WTC11 (cell line): ENCODE data around the gene SUDS3. TPM values are rescaled to one million over a fixed set of nuclear protein-coding genes. Genes with fewer than 3 reads are reported as not detected.

Source experiments
- ATAC-seq: fragments of 200-7000 bp; cut with Tn5 transposase; 2 replicates; pipeline ENCODE4 v1.10.0; 2021; ENCODE audit warnings: mild to moderate bottlenecking, moderate library complexity
- CTCF ChIA-PET: fragments of 300-600 bp; sonication (Branson Sonifier 250); formaldehyde crosslinking; loops from one replicate; lab custom pipeline; 2021; ENCODE audit warnings: antibody characterized with exemption; lab: Charles Lee
- POLR2A ChIA-PET: fragments of 350-600 bp; sonication (Branson Sonifier 250); formaldehyde crosslinking; loops from one replicate; lab custom pipeline; 2021; ENCODE audit warnings: antibody characterized with exemption; lab: Charles Lee
- DNase-seq: peaks from one replicate; pipeline ENCODE4 v3.0.0; 2021; ENCODE audit warnings: low spot score
- H3K27ac Mint-ChIP-seq: 2 replicates; pipeline ENCODE4 v1.8.0; 2021; ENCODE audit warnings: mixed read lengths
- H3K27me3 Mint-ChIP-seq: 2 replicates; pipeline ENCODE4 v1.8.0; 2021; ENCODE audit warnings: low read depth, mild to moderate bottlenecking, moderate library complexity, mixed read lengths
- H3K36me3 Mint-ChIP-seq: 2 replicates; pipeline ENCODE4 v1.8.0; 2021; ENCODE audit warnings: mixed read lengths
- H3K4me1 Mint-ChIP-seq: 2 replicates; pipeline ENCODE4 v1.8.0; 2022; ENCODE audit warnings: mixed read lengths
- H3K4me3 Mint-ChIP-seq: 2 replicates; pipeline ENCODE4 v1.8.0; 2021; ENCODE audit warnings: mild to moderate bottlenecking, moderate library complexity, mixed read lengths
- H3K9me3 Mint-ChIP-seq: 2 replicates; pipeline ENCODE4 v1.8.0; 2021; ENCODE audit warnings: mixed read lengths
- AR ChIP-seq: fragments of 250-450 bp; sonication (Bioruptor Pico); IDR thresholded peaks from 2 replicates; pipeline ENCODE4 v1.9.0; 2021; ENCODE audit warnings: mild to moderate bottlenecking
- CBFB ChIP-seq: sonication (generic); formaldehyde crosslinking; IDR thresholded peaks from 2 replicates; pipeline ENCODE4 v1.8.1; 2022; ENCODE audit warnings: mild to moderate bottlenecking, low read depth, missing genetic modification reagents
- CREB1 ChIP-seq: sonication (generic); formaldehyde crosslinking; IDR thresholded peaks from 2 replicates; pipeline ENCODE4 v1.8.0; 2023; ENCODE audit warnings: mild to moderate bottlenecking, missing genetic modification reagents
- GABPB1 ChIP-seq: sonication (generic); formaldehyde crosslinking; IDR thresholded peaks from 2 replicates; pipeline ENCODE4 v1.8.1; 2023; ENCODE audit warnings: mild to moderate bottlenecking, missing genetic modification reagents
- GTF2I ChIP-seq: fragments of 250-450 bp; sonication (Bioruptor Pico); conservative IDR thresholded peaks from 2 replicates; pipeline ENCODE4 v1.4.0; 2021; ENCODE audit warnings: mild to moderate bottlenecking
- NR1H2 ChIP-seq: sonication (generic); formaldehyde crosslinking; IDR thresholded peaks from 2 replicates; pipeline ENCODE4 v1.9.0; 2021; ENCODE audit warnings: mild to moderate bottlenecking, moderate library complexity, missing genetic modification reagents
- SOX15 ChIP-seq: fragments of 250-450 bp; sonication (Bioruptor Pico); IDR thresholded peaks from 2 replicates; pipeline ENCODE4 v1.9.0; 2021; ENCODE audit warnings: mild to moderate bottlenecking
- TEAD1 ChIP-seq: sonication (generic); formaldehyde crosslinking; IDR thresholded peaks from 2 replicates; pipeline ENCODE4 v1.8.0; 2022; ENCODE audit warnings: mild to moderate bottlenecking, missing genetic modification reagents
- USF1 ChIP-seq: sonication (generic); formaldehyde crosslinking; IDR thresholded peaks from 2 replicates; pipeline ENCODE4 v1.8.0; 2022; ENCODE audit warnings: mild to moderate bottlenecking, missing genetic modification reagents
- ZMAT4 ChIP-seq: fragments of 250-450 bp; sonication (Bioruptor Pico); IDR thresholded peaks from 2 replicates; pipeline ENCODE4 v1.9.0; 2021; ENCODE audit warnings: mild to moderate bottlenecking
- ZNF219 ChIP-seq: sonication (generic); formaldehyde crosslinking; IDR thresholded peaks from 2 replicates; pipeline ENCODE4 v1.8.0; 2023; ENCODE audit warnings: missing genetic modification reagents, mild to moderate bottlenecking, borderline replicate concordance
- ZNF263 ChIP-seq: sonication (generic); formaldehyde crosslinking; IDR thresholded peaks from 2 replicates; pipeline ENCODE4 v1.8.1; 2022; ENCODE audit warnings: low read depth, mild to moderate bottlenecking, moderate library complexity, missing genetic modification reagents
- ZNF425 ChIP-seq: fragments of 250-450 bp; sonication (Bioruptor Pico); conservative IDR thresholded peaks from 2 replicates; pipeline ENCODE4 v1.9.0; 2021; ENCODE audit warnings: mild to moderate bottlenecking
- ZNF512 ChIP-seq: sonication (generic); formaldehyde crosslinking; IDR thresholded peaks from 2 replicates; pipeline ENCODE4 v1.8.1; 2022; ENCODE audit warnings: missing genetic modification reagents, borderline replicate concordance
- total RNA-seq: library from RNA; stranded (reverse); gene quantifications from 3 replicates; pipeline ENCODE4 v1.2.3, GENCODE V29; 2021

The SUDS3 gene
- total RNA-seq, 1 experiment from 2014 or later: 63.9 TPM

GRCh38 chr12:118463677-118464076 lies 87.3 kb downstream of the SUDS3 start:
- Mint-ChIP-seq H3K4me1 (no peaks in the 10 kb centered on the region), H3K9me3 (peaks cover 28% of the 10 kb centered on the region), H3K4me3 (no peak overlapping the region)

More at GRCh38 chr12:118463677-118464076, 87.3 kb downstream of the SUDS3 start:
- Mint-ChIP-seq H3K36me3 (peaks cover 7% of the 10 kb centered on the region), H3K27ac (no peak overlapping the region), H3K27me3 (peaks cover 2% of the 10 kb centered on the region; the same call in 1 of the 2 replicates)
- POLR2A ChIA-PET: no interaction called here
- ATAC-seq (no peak), DNase-seq (no peak)
- CTCF ChIA-PET: no interaction called here
- TF ChIP-seq SOX15 (CRISPR knock-in tag) (no peak), CREB1 (CRISPR knock-in tag) (no peak), ZMAT4 (CRISPR knock-in tag) (no peak), GABPB1 (no peak), ZNF263 (CRISPR knock-in tag) (no peak), USF1 (no peak), ZNF512 (CRISPR knock-in tag) (no peak), AR (CRISPR knock-in tag) (no peak), NR1H2 (CRISPR knock-in tag) (no peak), ZNF219 (CRISPR knock-in tag) (no peak), TEAD1 (no peak), CBFB (CRISPR knock-in tag) (no peak), ZNF425 (CRISPR knock-in tag) (no peak), GTF2I (CRISPR knock-in tag) (no peak)
